ENCODE data around the gene PEX3.

Gene PEX3

GRCh38 chr6:143539106-143539505 lies 88.5 kb downstream of the PEX3 start:
- ChIA-PET POLR2A (ENCODE audit: low non-redundant PET) (no interaction called here), CTCF (no interaction called here)
- no peak for DNase-seq (ENCODE audit: low spot score)
- no peak overlapping the region for H3K27ac ChIP-seq
- no peak for TF ChIP-seq CTCF (conservative IDR thresholded peaks at IDR 0.05; ENCODE audit: low read depth)

- CTCF ChIA-PET = no interaction called here
- no peak for DNase-seq (ENCODE audit: low spot score)
- H3K27ac ChIP-seq = no peak overlapping the region
- TF ChIP-seq CTCF (conservative IDR thresholded peaks at IDR 0.05; ENCODE audit: low read depth) = no peak
- POLR2A ChIA-PET (ENCODE audit: low non-redundant PET) = no interaction called here
Observed at GRCh38 chr6:143539734-143540133, 89.1 kb downstream of the PEX3 start.

- no peak overlapping the region for H3K27ac ChIP-seq
- no peak for DNase-seq (ENCODE audit: low spot score)
- ChIA-PET CTCF (no interaction called here), POLR2A (ENCODE audit: low non-redundant PET) (no interaction called here)
- no peak for TF ChIP-seq CTCF (conservative IDR thresholded peaks at IDR 0.05; ENCODE audit: low read depth)
Observed at GRCh38 chr6:143540192-143540591, 89.6 kb downstream of the PEX3 start.
